GM23248 (cell line): ENCODE data around the gene AJAP1.

Experiments
- EZH2 ChIP-seq: fragments of 200-600 bp; sonication (generic); IDR thresholded peaks from 2 replicates; pipeline ENCODE4 v1.6.1; 2018; ENCODE audit warnings: antibody characterized with exemption, mild to moderate bottlenecking; ENCODE audit not compliant: insufficient read depth, poor library complexity, severe bottlenecking
- EZH2phosphoT487 ChIP-seq: fragments of 200-600 bp; sonication (generic); IDR thresholded peaks from 2 replicates; pipeline ENCODE4 v1.6.1; 2018; ENCODE audit warnings: antibody characterized with exemption, moderate library complexity, mild to moderate bottlenecking, low read depth; ENCODE audit not compliant: insufficient read depth

- TF ChIP-seq EZH2: no peak
- no peak for TF ChIP-seq EZH2phosphoT487
Observed at GRCh38 chr1:4825800-4826450, 171.5 kb downstream of the AJAP1 start.
